ENCODE data around the gene SPATC1L.

- TF ChIP-seq, protein P1, sequence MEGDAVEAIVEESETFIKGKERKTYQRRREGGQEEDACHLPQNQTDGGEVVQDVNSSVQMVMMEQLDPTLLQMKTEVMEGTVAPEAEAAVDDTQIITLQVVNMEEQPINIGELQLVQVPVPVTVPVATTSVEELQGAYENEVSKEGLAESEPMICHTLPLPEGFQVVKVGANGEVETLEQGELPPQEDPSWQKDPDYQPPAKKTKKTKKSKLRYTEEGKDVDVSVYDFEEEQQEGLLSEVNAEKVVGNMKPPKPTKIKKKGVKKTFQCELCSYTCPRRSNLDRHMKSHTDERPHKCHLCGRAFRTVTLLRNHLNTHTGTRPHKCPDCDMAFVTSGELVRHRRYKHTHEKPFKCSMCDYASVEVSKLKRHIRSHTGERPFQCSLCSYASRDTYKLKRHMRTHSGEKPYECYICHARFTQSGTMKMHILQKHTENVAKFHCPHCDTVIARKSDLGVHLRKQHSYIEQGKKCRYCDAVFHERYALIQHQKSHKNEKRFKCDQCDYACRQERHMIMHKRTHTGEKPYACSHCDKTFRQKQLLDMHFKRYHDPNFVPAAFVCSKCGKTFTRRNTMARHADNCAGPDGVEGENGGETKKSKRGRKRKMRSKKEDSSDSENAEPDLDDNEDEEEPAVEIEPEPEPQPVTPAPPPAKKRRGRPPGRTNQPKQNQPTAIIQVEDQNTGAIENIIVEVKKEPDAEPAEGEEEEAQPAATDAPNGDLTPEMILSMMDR (IDR thresholded peaks at IDR 0.05; ENCODE audit: low read depth, low read length): no peak
- no peak for TF ChIP-seq MYC (IDR thresholded peaks at IDR 0.05; ENCODE audit: low read depth, low read length)
- TF ChIP-seq POLR2A (IDR thresholded peaks at IDR 0.05; ENCODE audit: extremely low read depth, insufficient read length): no peak
Observed at GRCh38 chr21:46111857-46112724, 72.2 kb downstream of the SPATC1L start.

All from NB4 (cell line).